Esophagus (tissue), 2 donors: ENCODE data around the gene STAT5A. TPM values are rescaled to one million over a fixed set of nuclear protein-coding genes. Genes with fewer than 3 reads are reported as not detected.
"Not testable (repeated sequence)": the region's sequence is repeated elsewhere in the genome, so short reads cannot be mapped to it uniquely, and the experiment has no call there.

ENCODE experiments used
- H3K27ac ChIP-seq, 2 donors: one replicate each; pipeline ENCODE4 v1.5.1; 2013; ENCODE audit warnings: low read depth in 2 of 2, mild to moderate bottlenecking in 2 of 2, inconsistent platforms in 1 of 2, low read length in 1 of 2, moderate library complexity in 1 of 2
- H3K27me3 ChIP-seq, 2 donors: one replicate each; pipeline ENCODE4 v1.6.1; 2013; ENCODE audit warnings: low read length in 2 of 2, control low read depth in 1 of 2, mild to moderate bottlenecking in 1 of 2; ENCODE audit not compliant: insufficient read depth in 2 of 2, control insufficient read depth in 1 of 2
- H3K36me3 ChIP-seq, 2 donors: one replicate each; pipeline ENCODE4 v1.6.1; 2013; ENCODE audit warnings: low read length in 1 of 2; ENCODE audit not compliant: control insufficient read depth in 2 of 2, insufficient read depth in 2 of 2
- H3K4me1 ChIP-seq, 2 donors: one replicate each; pipeline ENCODE4 v1.6.1; 2013; ENCODE audit warnings: low read length in 1 of 2; ENCODE audit not compliant: control insufficient read depth in 2 of 2, insufficient read depth in 2 of 2
- H3K4me3 ChIP-seq, 2 donors: one replicate each; pipeline ENCODE4 v1.5.1; 2013; ENCODE audit warnings: low read length in 2 of 2, mild to moderate bottlenecking in 2 of 2, low read depth in 1 of 2, moderate library complexity in 1 of 2
- H3K9me3 ChIP-seq, 2 donors: one replicate each; pipeline ENCODE4 v1.6.1; 2013; ENCODE audit warnings: mild to moderate bottlenecking in 2 of 2, low read depth in 1 of 2, low read length in 1 of 2, moderate library complexity in 1 of 2; ENCODE audit not compliant: control insufficient read depth in 2 of 2, insufficient read depth in 1 of 2
- WGBS, 2 donors: extraction: QIAGEN DNeasy Blood & Tissue Kit; methylation state at CpG; one replicate each; pipeline ENCODE4 v1.1.7; 2013; 5-methylcytosine and 5-hydroxymethylcytosine counted together
- polyA plus RNA-seq, 2 donors: library from polyadenylated mRNA; stranded (reverse); fragments of 200-250 nt; gene quantifications; one replicate each; pipeline ENCODE4 v1.2.3, GENCODE V29; 2013
- donor health status: healthy with polysubstance abuse.
- donor health status: Bipolar disorder and iron deficiency.

STAT5A gene
- polyA plus RNA-seq, 2 donors, result 4.7 to 6.3 TPM

DNA sequence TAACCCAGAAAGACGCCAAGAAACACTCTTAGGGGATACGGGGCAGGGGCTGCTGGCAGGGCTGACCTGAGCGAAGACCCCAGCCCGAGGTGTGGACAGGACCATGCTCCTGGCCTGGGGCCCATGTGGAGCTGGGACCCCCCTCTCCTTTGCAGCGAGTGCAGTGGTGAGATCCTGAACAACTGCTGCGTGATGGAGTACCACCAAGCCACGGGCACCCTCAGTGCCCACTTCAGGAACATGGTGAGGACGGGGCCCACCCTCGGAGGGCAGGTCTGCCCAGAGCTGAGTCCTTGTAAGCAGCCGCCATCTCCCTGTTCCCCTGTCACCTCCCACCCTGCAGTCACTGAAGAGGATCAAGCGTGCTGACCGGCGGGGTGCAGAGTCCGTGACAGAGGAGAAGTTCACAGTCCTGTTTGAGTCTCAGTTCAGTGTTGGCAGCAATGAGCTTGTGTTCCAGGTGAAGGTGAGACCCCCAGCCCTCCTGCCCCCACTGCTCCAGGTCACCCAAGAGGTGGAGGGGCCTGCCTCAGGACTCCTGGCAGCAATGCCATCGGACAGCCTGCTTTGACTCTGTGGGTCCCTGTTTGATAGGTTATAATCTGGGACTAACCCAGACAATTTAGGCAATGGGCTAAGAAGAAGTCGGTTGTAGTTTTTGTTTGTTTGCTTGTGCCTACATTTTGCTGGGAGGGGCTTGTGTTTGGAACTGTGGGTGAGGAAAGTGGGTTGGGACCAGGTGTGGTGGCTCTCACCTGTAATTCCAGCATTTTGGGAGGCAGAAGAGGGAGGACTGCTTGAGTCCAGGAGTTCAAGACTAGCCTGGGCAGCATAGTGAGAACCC is 16.1 kb downstream of the STAT5A start:
- Histone ChIP-seq H3K4me1 (no peaks in the 10 kb centered on the region), H3K27me3 (no peaks in the 10 kb centered on the region), H3K27ac (no peak overlapping the region), H3K36me3 (peaks cover 15 to 19% of the 10 kb centered on the region in 2 donors), H3K4me3 (no peak overlapping the region), H3K9me3 (no peaks in the 10 kb centered on the region)
- WGBS, 2 donors, result 95 to 96% methylated on average over 16 of the region's 16 CpGs

DNA sequence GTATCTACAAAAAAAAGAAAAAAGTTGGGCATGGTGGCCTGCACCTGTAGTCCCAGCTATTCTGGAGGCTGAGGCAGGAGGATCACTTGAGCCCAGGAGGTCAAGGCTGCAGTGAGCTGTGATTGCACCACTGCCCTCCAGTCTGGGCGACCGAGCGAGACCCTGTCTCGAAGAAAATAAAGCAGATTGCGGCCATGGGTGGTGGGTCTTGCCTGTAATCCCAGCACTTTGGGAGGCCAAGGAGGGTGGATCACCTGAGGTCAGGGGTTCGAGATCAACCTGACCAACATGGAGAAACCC is 16.7 kb downstream of the STAT5A start:
- not testable (repeated sequence) for H3K9me3 ChIP-seq, H3K4me1 ChIP-seq, H3K4me3 ChIP-seq, H3K27me3 ChIP-seq, H3K27ac ChIP-seq
- peaks cover 15 to 19% of the 10 kb centered on the region in 2 donors for H3K36me3 ChIP-seq
- WGBS, 2 donors, result 98% methylated on average over 6 of the region's 6 CpGs

DNA sequence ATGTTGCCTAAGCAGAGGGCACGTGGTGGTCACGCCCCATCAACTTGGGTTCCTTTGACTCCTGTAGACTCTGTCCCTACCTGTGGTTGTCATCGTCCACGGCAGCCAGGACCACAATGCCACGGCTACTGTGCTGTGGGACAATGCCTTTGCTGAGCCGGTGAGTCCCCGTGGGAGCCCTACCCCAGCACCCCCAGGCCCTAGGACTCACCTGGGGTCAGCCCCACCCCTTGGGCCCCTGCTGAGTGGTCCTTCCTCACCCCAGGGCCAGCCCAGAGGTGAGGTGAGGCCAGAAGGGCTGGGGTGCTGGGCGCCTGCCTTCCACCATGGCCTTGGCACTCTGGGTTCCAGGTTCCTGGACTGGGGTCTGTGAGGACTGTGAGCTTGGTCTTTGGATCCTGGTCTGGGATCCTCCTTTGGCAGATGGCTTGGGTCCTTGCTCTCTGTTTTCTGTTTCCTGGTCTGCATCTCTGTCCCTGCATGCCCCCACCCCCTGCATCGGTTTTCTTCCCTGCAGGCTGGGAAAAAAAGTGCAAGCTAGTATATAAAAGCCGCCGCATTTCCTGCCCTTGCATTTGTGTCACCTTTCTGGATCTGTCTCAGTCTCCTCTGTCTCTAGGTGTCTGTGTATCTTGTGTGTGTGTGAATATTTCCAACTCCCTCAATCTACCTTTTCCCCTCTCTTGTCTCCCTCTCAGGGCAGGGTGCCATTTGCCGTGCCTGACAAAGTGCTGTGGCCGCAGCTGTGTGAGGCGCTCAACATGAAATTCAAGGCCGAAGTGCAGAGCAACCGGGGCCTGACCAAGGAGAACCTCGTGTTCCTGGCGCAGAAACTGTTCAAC is 17.5 kb downstream of the STAT5A start:
- H3K9me3 ChIP-seq, result no peaks in the 10 kb centered on the region
- no peaks in the 10 kb centered on the region for H3K4me1 ChIP-seq
- WGBS, 2 donors, result 84 to 86% methylated on average over 14 to 18 of the region's 18 CpGs
- peaks cover 15 to 21% of the 10 kb centered on the region in 2 donors for H3K36me3 ChIP-seq
- no peak overlapping the region for H3K4me3 ChIP-seq
- H3K27me3 ChIP-seq, result no peaks in the 10 kb centered on the region
- H3K27ac ChIP-seq, result no peak overlapping the region

DNA sequence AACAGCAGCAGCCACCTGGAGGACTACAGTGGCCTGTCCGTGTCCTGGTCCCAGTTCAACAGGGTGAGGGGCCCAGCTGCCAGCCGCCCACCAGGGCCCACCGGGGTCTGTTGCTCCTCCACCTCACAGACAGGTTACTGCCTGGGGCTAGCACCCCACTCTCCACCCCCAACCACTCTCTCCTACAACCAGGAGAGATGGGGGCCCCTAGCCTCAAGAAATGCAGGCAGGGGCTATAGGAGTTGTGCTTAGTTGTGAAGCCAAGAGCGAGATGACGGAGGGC is 18.0 kb downstream of the STAT5A start:
- Histone ChIP-seq H3K9me3 (no peaks in the 10 kb centered on the region), H3K4me1 (no peaks in the 10 kb centered on the region), H3K36me3 (peaks cover 15 to 19% of the 10 kb centered on the region in 2 donors), H3K27me3 (no peaks in the 10 kb centered on the region), H3K27ac (no peak overlapping the region), H3K4me3 (no peak overlapping the region)
- 97 to 98% methylated on average over 5 of the region's 5 CpGs for WGBS, 2 donors

DNA sequence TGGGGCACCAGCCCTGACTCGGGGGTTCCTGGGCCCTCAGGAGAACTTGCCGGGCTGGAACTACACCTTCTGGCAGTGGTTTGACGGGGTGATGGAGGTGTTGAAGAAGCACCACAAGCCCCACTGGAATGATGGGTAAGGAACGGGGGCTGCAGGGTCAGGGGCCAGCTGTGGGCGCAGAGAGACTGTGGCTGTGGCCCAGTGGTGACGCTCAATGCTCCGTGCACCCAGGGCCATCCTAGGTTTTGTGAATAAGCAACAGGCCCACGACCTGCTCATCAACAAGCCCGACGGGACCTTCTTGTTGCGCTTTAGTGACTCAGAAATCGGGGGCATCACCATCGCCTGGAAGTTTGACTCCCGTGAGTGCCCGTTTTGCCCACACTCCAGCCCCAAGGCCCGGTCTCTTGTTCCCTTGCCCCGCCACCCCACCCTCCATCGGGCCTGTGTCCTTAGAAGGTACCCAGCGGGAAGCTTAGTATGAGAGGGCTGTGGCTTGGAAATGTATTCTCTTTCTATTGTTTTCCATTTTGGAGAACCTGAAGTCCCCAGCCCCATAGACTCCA is 19.1 kb downstream of the STAT5A start:
- Histone ChIP-seq H3K4me3 (no peak overlapping the region), H3K27ac (no peak overlapping the region), H3K36me3 (peaks cover 8 to 14% of the 10 kb centered on the region in 2 donors), H3K27me3 (no peaks in the 10 kb centered on the region), H3K9me3 (no peaks in the 10 kb centered on the region), H3K4me1 (no peaks in the 10 kb centered on the region)
- WGBS, 2 donors, result 90 to 92% methylated on average over 17 to 19 of the region's 19 CpGs

DNA sequence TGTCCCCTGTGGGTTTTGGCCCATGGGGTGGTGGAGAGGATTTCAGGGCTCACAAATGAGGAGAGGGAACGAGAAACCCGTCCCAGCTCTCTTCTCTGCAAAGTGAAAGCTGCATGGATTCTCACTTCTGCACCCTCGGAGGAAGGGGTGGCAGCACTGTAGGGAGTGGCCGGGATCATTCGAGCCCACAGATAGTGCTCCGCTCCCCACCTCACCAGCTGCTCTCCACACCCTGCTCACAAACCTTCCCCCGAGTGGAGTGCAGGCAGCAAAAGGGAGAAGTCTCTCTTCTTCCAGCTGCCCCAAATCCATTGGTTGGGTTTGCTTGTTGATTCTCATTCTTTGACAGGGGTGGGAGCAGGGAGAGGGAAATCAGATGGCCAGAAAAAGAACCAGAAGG is 20.1 kb downstream of the STAT5A start:
- WGBS, 2 donors, result 81 to 82% methylated on average over 7 of the region's 7 CpGs
- H3K4me3 ChIP-seq, result no peak overlapping the region

DNA sequence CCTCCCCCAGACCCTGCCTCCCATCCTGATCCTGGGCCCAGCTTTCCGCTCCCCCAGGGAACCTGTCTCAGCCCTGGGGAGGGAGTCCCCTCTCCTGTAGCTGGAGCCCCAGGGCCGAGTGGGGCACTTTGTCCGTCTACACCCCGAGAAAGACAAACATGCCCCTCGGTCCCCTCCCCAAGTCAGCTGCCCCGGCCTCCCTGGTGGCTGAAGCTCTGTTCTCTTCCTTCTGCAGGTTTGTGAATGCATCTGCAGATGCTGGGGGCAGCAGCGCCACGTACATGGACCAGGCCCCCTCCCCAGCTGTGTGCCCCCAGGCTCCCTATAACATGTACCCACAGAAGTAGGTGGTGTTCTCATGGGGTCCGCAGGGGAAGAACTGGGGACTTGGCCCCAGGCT is 20.8 kb downstream of the STAT5A start:
- Histone ChIP-seq H3K4me3 (no peak overlapping the region), H3K36me3 (peaks cover 9 to 18% of the 10 kb centered on the region in 2 donors), H3K27me3 (no peaks in the 10 kb centered on the region), H3K4me1 (no peaks in the 10 kb centered on the region), H3K9me3 (no peaks in the 10 kb centered on the region), H3K27ac (no peak overlapping the region)
- 86 to 88% methylated on average over 9 of the region's 9 CpGs for WGBS, 2 donors

More for the DNA sequence above, 20.1 kb downstream of the STAT5A start:
- Histone ChIP-seq H3K27ac (no peak overlapping the region), H3K4me1 (no peaks in the 10 kb centered on the region), H3K9me3 (no peaks in the 10 kb centered on the region), H3K27me3 (no peaks in the 10 kb centered on the region), H3K36me3 (peaks cover 4 to 15% of the 10 kb centered on the region in 2 donors)

DNA sequence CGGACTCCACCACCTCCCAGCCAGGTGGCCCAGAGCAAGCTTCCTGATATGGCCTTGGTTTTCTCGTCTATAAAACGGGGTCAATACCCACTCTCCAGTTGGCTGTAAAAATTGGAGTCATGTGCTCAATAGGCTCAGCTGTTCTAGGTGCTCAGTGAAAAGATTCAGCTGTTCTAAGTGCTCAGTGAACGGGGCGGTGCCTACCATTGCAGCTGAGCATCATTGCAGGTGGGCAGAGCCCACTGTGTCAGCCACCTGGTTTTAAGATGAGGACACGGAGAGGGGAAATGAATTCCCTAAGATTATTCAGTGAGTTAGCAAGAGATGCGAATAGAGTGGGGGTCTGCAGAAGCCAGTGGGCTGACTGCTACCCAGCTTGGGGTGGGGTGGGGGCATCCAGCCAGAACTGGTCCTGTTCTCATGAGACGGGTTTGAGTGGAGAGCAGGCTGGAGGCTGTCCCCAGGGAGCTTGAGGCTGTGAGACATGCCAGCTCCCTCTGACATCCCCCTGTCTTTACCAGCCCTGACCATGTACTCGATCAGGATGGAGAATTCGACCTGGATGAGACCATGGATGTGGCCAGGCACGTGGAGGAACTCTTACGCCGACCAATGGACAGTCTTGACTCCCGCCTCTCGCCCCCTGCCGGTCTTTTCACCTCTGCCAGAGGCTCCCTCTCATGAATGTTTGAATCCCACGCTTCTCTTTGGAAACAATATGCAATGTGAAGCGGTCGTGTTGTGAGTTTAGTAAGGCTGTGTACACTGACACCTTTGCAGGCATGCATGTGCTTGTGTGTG is 21.9 kb downstream of the STAT5A start:
- no peak overlapping the region for H3K4me3 ChIP-seq
- WGBS, 2 donors, result 77 to 79% methylated on average over 19 of the region's 19 CpGs
- peak overlapping the region in 1 of 2 donors; percentile 68 for H3K27ac ChIP-seq
- no peaks in the 10 kb centered on the region for H3K9me3 ChIP-seq
- H3K36me3 ChIP-seq, result peaks cover 12 to 13% of the 10 kb centered on the region in 2 donors
- H3K27me3 ChIP-seq, result no peaks in the 10 kb centered on the region
- H3K4me1 ChIP-seq, result no peaks in the 10 kb centered on the region

DNA sequence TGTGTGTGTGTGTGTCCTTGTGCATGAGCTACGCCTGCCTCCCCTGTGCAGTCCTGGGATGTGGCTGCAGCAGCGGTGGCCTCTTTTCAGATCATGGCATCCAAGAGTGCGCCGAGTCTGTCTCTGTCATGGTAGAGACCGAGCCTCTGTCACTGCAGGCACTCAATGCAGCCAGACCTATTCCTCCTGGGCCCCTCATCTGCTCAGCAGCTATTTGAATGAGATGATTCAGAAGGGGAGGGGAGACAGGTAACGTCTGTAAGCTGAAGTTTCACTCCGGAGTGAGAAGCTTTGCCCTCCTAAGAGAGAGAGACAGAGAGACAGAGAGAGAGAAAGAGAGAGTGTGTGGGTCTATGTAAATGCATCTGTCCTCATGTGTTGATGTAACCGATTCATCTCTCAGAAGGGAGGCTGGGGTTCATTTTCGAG is 22.5 kb downstream of the STAT5A start:
- WGBS, 2 donors, result 69 to 70% methylated on average over 9 of the region's 9 CpGs
- H3K4me1 ChIP-seq, result no peaks in the 10 kb centered on the region

More for the DNA sequence above, 22.5 kb downstream of the STAT5A start:
- H3K36me3 ChIP-seq, result peaks cover 12 to 17% of the 10 kb centered on the region in 2 donors
- no peak overlapping the region for H3K4me3 ChIP-seq
- no peaks in the 10 kb centered on the region for H3K9me3 ChIP-seq
- H3K27ac ChIP-seq, result peak overlapping the region in 1 of 2 donors; percentile 68
- no peaks in the 10 kb centered on the region for H3K27me3 ChIP-seq
